Right lung (tissue), 5 donors: Measurements from ENCODE around the gene DDI2. TPM values are rescaled to one million over a fixed set of nuclear protein-coding genes. Genes with fewer than 3 reads are reported as not detected.

ENCODE experiments used
- DNase-seq, 2 donors: peaks; one replicate each; pipeline ENCODE4 v3.0.0-alpha.2; 2013
- polyA plus RNA-seq, 5 donors: library from polyadenylated mRNA; unstranded; fragments of 120-200 nt; gene quantifications; one replicate each; pipeline versions ENCODE4 v1.2.1 to v1.2.3, GENCODE V29; 2013; ENCODE audit warnings: inconsistent platforms in 1 of 5, low replicate concordance in 1 of 5; ENCODE audit not compliant: insufficient read length in 5 of 5, insufficient read depth in 1 of 5

The DDI2 gene
- polyA plus RNA-seq, 5 donors, result 13.3 to 24.0 (median 21.1) TPM

DNA sequence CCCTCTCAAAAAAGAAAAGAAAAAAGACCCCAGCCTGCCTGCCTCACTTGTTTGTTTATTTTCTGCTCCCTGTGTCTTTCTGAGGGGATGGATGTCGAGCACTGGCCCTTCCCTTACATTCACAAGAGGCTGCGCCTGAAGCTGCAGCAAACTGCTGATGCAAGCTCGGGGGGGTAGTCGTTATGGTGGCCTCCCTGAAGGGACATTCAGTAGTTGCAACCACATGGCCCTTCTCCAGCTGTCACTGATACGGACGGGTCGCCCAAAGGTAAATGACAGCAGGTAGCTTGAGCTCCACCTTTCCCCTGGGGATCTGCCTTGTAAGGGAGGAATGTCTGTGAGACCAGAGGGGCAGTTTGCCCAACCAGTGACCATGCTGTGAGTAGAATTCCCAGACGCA, 84.5 kb downstream of the DDI2 start:
- no peak for DNase-seq

DNA sequence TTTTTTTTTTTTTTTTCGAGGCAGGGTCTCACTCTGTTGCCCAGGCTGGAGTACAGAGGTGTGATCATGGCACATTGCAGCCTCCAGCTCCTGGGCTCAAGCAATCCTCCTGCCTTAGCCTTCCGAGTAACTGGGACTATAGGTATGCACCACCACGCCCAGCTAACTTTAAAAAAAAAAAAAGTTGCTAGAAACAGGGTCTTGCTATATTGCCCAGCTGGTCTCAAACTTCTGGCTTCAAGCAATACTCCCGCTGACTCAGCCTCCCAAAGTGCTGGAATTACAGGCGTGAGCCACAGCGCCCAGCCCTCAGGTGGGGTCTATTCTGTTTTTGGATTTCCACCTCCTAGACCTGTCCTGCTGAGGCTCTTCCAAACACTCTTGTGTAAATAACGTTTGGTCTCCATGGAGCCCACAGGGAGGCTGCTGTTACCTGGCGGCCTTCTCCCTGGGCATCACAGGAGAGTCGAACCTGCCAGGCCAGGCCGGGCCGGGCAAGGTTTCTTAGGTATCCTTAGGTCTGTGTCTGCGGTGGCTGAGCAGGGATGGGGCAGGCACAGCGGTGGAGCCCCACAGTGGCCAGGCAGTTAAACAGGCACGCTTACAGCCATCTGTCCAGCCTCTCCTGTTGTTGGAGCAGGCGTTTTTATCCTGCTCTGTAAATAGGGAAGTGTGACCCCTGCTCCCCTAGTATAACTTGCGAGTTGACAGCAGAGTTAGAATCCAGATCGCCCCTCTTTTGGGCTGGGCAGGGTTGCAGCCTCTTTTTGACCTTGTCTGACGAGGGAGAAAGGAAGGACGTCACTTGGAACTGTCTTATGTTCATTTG, 85.7 kb downstream of the DDI2 start:
- no peak for DNase-seq

- peak in 1 of 2 donors; percentile 69 for DNase-seq
These were observed 86.3 kb downstream of the DDI2 start for GRCh38 chr1:15703562-15703961.

DNA sequence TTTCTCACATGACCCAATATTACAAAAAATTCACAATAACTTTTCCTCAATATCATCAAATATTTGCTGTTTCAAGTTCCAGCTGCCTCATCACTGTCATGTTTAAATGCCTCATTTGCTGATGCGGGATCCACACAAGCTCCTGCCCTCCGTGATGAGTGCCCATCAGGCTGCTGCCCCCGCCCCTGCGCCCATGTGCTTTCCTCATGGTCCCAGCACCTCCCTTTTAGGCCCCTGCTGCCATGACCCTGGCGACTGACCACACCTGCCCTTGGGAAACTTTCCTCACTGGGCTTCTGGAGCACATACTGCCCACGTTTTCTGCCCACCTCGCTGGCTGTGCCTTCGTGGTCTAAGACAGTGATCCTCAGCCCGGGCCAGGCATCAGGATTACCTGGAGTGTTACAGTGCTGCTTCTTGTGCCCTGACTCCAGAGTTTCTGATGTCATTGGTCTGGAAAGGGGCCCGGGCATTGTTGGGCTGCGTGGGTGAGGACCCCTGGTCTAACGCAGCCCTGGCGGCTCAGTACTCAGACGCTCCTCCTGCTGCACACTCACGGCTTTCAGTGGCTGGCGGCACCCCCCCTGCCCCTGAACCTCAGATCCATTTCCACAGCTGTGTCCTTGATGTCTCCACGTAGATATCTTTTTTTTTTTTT, 87.4 kb downstream of the DDI2 start:
- no peak for DNase-seq

- DNase-seq, result no peak
These were observed 87.9 kb downstream of the DDI2 start for GRCh38 chr1:15705184-15705566.

- DNase-seq, result no peak
These were observed 89.5 kb downstream of the DDI2 start for GRCh38 chr1:15706751-15707150.

- DNase-seq, result no peak
These were observed 90.1 kb downstream of the DDI2 start for GRCh38 chr1:15707239-15707925.

- DNase-seq, result no peak
These were observed 91.4 kb downstream of the DDI2 start for GRCh38 chr1:15708486-15709137.

- no peak for DNase-seq
These were observed 92.0 kb downstream of the DDI2 start for GRCh38 chr1:15709226-15709625.

DNA sequence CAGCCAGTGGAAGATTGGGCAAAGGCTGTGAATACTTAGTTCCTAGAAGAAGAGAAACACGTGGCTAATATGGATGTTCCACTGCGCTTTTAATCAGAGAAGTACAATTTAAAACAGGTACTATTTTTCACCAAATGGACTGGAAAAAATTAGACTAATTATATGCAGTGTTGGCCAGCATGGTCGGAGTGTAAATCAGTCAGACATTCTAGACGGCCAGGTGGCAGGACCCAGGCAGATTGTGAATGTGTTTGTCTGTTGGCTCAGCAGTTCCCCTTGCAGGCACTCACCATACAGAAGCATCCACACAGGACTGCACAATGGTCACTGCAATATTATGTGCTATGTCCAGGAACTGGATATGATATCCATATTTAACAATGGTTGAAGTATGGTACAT, 94.9 kb downstream of the DDI2 start:
- DNase-seq, result no peak

DNA sequence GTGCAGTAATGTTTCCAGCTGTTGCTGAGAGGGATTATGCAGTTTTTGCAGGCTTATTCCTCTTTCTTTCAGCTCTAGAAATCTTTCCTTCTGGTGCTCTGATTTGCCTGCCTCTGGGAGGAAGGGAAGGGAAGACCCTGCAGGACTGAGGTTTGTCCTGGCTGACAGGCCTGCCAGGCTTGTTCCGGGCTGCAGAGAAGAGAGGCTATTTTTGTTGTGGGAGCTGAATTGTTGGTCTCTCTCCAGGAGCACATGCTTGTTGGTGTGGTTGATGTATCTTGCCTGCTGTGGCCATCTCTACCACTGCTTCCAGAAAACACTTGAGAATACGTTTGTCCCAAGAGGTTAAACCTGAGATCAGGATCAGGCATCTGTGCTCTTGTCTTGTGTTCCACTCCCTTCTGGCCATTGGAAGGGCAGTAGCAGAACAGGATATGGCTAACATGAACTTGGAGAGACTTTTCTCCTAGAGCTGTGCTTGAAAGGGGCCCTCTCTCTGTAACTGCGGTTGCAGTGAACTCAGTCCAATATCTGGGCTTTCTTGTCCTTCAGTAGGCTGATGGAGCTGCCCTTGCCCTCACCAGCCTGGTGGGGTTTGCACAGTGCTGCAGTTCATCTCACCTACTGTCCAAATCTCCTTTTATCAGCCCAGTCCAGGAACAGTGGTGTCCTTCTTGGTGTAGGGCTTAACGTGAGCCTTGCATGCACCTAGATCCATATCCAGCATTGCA, 97.3 kb downstream of the DDI2 start:
- peak; percentile 86 to 91 for DNase-seq

DNA sequence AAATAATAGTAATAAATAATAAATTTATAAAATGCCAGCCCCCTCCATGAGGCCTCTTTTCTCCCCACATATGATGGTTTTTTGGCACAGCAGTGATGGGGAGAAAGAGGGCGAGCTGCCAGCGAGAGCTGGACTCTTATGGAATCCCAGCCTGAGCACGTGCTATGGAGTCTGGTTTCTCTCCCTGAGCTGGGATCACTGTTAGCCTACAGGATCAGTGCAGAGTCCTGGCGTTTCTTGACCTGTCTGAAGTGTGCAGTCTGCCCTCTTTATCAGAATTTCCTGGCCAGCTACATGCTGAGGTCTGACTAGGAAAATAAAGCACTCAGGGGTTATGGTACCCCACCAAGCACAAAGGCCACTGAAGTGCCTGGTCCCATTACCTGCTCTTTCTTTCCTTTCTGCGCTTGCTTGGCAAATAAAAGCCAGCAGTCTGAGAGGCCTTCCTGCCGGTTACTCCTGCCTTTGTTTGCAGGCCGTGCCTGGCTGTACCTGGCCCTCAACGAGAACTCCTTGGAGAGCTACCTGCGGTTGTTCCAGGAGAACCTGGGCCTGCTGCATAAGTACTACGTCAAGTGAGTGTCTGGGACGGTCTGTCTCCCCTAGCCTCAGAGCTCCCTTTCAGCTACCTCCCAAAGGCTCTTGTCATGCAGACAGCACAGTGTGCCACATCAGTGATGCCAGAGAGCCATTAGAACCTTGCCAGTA, 100.3 kb downstream of the DDI2 start:
- no peak for DNase-seq

- no peak for DNase-seq
These were observed 100.9 kb downstream of the DDI2 start for GRCh38 chr1:15718199-15718601.

Other genes with a start within 250 kb of the DDI2 start
- gene EFHD2, start 207.6 kb upstream of the DDI2 start, polyA plus RNA-seq, result 10 to 100 TPM; 10.5 to 26.9 (median 13.7) TPM
- under 1 TPM; 0.07 to 0.22 (median 0.14) TPM for gene CTRC, start 179.0 kb upstream of the DDI2 start, polyA plus RNA-seq
- gene CELA2A, start 160.7 kb upstream of the DDI2 start, polyA plus RNA-seq, result under 1 TPM in 3 of 5 donors, not detected in 2; 0.24 to 0.46 (median 0.30) TPM
- gene CELA2B, start 141.4 kb upstream of the DDI2 start, polyA plus RNA-seq, result under 1 TPM; 0.31 to 1.00 (median 0.77) TPM
- gene CASP9, start 93.2 kb upstream of the DDI2 start, polyA plus RNA-seq, result 10 to 100 TPM; 16.8 to 21.8 (median 20.3) TPM
- gene DNAJC16, start 90.6 kb upstream of the DDI2 start, polyA plus RNA-seq, result 10 to 100 TPM; 14.8 to 19.7 (median 17.0) TPM
- under 1 TPM; 0.32 to 0.67 (median 0.39) TPM for gene AGMAT, start 32.4 kb upstream of the DDI2 start, polyA plus RNA-seq
- 10 to 100 TPM; 42.6 to 62.2 (median 55.3) TPM for gene PLEKHM2, start 66.9 kb downstream of the DDI2 start, polyA plus RNA-seq
- gene SLC25A34, start 118.8 kb downstream of the DDI2 start, polyA plus RNA-seq, result 1 to 10 TPM; 2.8 to 5.6 (median 4.2) TPM
- gene TMEM82, start 125.0 kb downstream of the DDI2 start, polyA plus RNA-seq, result under 1 TPM in 3 of 5 donors, not detected in 2; 0.06 to 0.16 (median 0.16) TPM
- 10 to 100 TPM; 49.8 to 97.0 (median 72.9) TPM for gene FBLIM1, start 141.3 kb downstream of the DDI2 start, polyA plus RNA-seq
- gene UQCRHL, start 190.2 kb downstream of the DDI2 start, polyA plus RNA-seq, result 1 to 10 TPM; 1.8 to 2.9 (median 2.8) TPM
- 10 to 100 TPM; 53.9 to 65.8 (median 55.9) TPM for gene SPEN, start 230.2 kb downstream of the DDI2 start, polyA plus RNA-seq